ENCODE data around the gene DALRD3. TPM values are rescaled to one million over a fixed set of nuclear protein-coding genes. Genes with fewer than 3 reads are reported as not detected.

DALRD3 gene
- total RNA-seq, 1 donor from 2014 or later, result 35.4 TPM

GRCh38 chr3:48985831-48986376 is 32.5 kb downstream of the DALRD3 start:
- H3K9me3 ChIP-seq, result no peaks in the 10 kb centered on the region
- H3K4me1 ChIP-seq, result peaks cover 17% of the 10 kb centered on the region
- H3K27ac ChIP-seq, result no peak overlapping the region
- H3K36me3 ChIP-seq, result peaks cover 0 to 35% of the 10 kb centered on the region in 2 donors
- DNase-seq (ENCODE audit: extremely low spot score in 2 of 2), result no peak
- no peak overlapping the region for H3K4me3 ChIP-seq
- no peaks in the 10 kb centered on the region for H3K27me3 ChIP-seq
- no peak for TF ChIP-seq POLR2AphosphoS5 (IDR thresholded peaks at IDR 0.05; ENCODE audit: insufficient read depth in 1 of 2, low read depth in 1 of 2)
- TF ChIP-seq POLR2A (IDR thresholded peaks at IDR 0.05), result no peak
- TF ChIP-seq, protein P1, sequence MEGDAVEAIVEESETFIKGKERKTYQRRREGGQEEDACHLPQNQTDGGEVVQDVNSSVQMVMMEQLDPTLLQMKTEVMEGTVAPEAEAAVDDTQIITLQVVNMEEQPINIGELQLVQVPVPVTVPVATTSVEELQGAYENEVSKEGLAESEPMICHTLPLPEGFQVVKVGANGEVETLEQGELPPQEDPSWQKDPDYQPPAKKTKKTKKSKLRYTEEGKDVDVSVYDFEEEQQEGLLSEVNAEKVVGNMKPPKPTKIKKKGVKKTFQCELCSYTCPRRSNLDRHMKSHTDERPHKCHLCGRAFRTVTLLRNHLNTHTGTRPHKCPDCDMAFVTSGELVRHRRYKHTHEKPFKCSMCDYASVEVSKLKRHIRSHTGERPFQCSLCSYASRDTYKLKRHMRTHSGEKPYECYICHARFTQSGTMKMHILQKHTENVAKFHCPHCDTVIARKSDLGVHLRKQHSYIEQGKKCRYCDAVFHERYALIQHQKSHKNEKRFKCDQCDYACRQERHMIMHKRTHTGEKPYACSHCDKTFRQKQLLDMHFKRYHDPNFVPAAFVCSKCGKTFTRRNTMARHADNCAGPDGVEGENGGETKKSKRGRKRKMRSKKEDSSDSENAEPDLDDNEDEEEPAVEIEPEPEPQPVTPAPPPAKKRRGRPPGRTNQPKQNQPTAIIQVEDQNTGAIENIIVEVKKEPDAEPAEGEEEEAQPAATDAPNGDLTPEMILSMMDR (IDR thresholded peaks at IDR 0.05), result no peak
- intact Hi-C loops (cut with DNase I), result no loop called here

DNA sequence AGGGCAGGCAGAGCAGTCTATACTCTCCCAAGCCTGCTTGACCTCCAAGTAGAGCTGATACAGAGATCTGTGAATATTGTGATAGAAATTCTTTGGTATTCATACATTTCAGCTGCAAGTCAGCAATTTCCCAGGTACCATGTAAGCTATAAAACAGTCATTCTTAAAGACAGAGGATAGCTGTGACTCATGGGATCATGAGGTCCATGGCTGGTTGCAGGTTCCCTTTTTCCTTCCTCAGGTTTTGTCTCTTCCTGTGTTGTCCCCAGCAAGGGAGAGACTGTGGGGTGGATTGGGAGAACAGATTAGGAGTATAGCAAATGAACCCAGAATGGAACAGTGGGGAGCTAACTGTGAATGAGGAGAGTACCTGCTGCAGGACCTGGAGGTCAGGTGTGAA is 33.7 kb downstream of the DALRD3 start:
- H3K4me1 ChIP-seq, result peaks cover 12% of the 10 kb centered on the region
- peaks cover 6 to 48% of the 10 kb centered on the region in 2 donors for H3K36me3 ChIP-seq
- H3K27me3 ChIP-seq, result no peaks in the 10 kb centered on the region
- H3K4me3 ChIP-seq, result no peak overlapping the region
- no peak overlapping the region for H3K27ac ChIP-seq
- TF ChIP-seq POLR2A (IDR thresholded peaks at IDR 0.05), result no peak
- no peak for TF ChIP-seq POLR2AphosphoS5 (IDR thresholded peaks at IDR 0.05; ENCODE audit: insufficient read depth in 1 of 2, low read depth in 1 of 2)
- TF ChIP-seq, protein P1 (IDR thresholded peaks at IDR 0.05), result no peak
- intact Hi-C loops (cut with DNase I), result no loop called here
- H3K9me3 ChIP-seq, result no peaks in the 10 kb centered on the region
- DNase-seq (ENCODE audit: extremely low spot score in 2 of 2), result no peak

DNA sequence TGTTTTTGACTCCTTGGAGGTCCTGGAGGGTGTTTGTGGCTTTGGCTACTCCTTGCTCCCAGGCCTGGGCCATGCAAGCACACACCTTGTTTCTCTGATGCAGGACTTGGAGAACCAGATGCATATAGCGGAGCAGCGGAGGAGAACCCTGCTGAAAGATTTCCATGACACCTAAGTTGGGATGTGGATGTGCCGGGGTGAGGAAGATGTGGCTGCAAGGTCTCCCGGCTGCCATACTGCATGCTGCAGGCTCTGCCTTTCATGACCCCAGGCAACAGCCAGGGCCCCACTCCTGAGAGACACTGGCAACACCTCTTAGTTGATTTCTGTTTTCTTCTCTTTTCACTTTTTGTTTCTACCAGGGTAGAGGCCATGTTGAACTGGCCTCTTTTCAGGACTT is 35.3 kb downstream of the DALRD3 start:
- TF ChIP-seq, protein P1 (IDR thresholded peaks at IDR 0.05), result no peak
- TF ChIP-seq POLR2A (IDR thresholded peaks at IDR 0.05) (no peak), POLR2AphosphoS5 (IDR thresholded peaks at IDR 0.05; ENCODE audit: insufficient read depth in 1 of 2, low read depth in 1 of 2) (no peak)
- Histone ChIP-seq H3K9me3 (no peaks in the 10 kb centered on the region), H3K27ac (no peak overlapping the region), H3K4me1 (no peaks in the 10 kb centered on the region), H3K36me3 (peaks cover 6 to 59% of the 10 kb centered on the region in 2 donors), H3K4me3 (no peak overlapping the region), H3K27me3 (no peaks in the 10 kb centered on the region)
- intact Hi-C loops (cut with DNase I), result no loop called here
- no peak for DNase-seq (ENCODE audit: extremely low spot score in 2 of 2)

GRCh38 chr3:48982686-48983085 is 35.7 kb downstream of the DALRD3 start:
- TF ChIP-seq POLR2AphosphoS5 (IDR thresholded peaks at IDR 0.05; ENCODE audit: insufficient read depth in 1 of 2, low read depth in 1 of 2), result no peak
- TF ChIP-seq POLR2A (IDR thresholded peaks at IDR 0.05), result no peak
- TF ChIP-seq, protein P1 (IDR thresholded peaks at IDR 0.05), result no peak
- DNase-seq (ENCODE audit: extremely low spot score in 2 of 2), result no peak
- Histone ChIP-seq H3K27ac (no peak overlapping the region), H3K4me1 (no peaks in the 10 kb centered on the region), H3K9me3 (no peaks in the 10 kb centered on the region), H3K27me3 (no peaks in the 10 kb centered on the region), H3K36me3 (peaks cover 6 to 62% of the 10 kb centered on the region in 2 donors), H3K4me3 (no peak overlapping the region)
- intact Hi-C loops (cut with DNase I), result no loop called here

- Histone ChIP-seq H3K9me3 (no peaks in the 10 kb centered on the region), H3K4me3 (no peak overlapping the region), H3K4me1 (no peaks in the 10 kb centered on the region), H3K27me3 (no peaks in the 10 kb centered on the region), H3K27ac (no peak overlapping the region), H3K36me3 (peaks cover 6 to 69% of the 10 kb centered on the region in 2 donors)
- TF ChIP-seq, protein P1 (IDR thresholded peaks at IDR 0.05), result no peak
- TF ChIP-seq POLR2A (IDR thresholded peaks at IDR 0.05) (no peak), POLR2AphosphoS5 (IDR thresholded peaks at IDR 0.05; ENCODE audit: insufficient read depth in 1 of 2, low read depth in 1 of 2) (no peak)
- intact Hi-C loops (cut with DNase I), result no loop called here
- DNase-seq (ENCODE audit: extremely low spot score in 2 of 2), result no peak
These were observed 36.4 kb downstream of the DALRD3 start for GRCh38 chr3:48982016-48982415.

Measured in vagina (tissue), 2 donors.